Measurements from ENCODE around the gene S100A14. TPM values are rescaled to one million over a fixed set of nuclear protein-coding genes. Genes with fewer than 3 reads are reported as not detected.
A peak's percentile ranks its signal among the peaks of the same experiment; 100 is the strongest.

The S100A14 gene
- total and polyA plus RNA-seq, 2 of the 13 experiments (the other 11 are each of a cell fraction or from before 2014, with no cell fraction given) = 1.4 to 7.7 TPM

GRCh38 chr1:153658400-153659174, 42.5 kb upstream of the S100A14 start, which contains the start of gene SNAPIN (continued):
- TF ChIP-seq ZXDC (CRISPR knock-in tag; IDR thresholded peaks at IDR 0.05) (no peak), ZBTB38 (CRISPR knock-in tag; IDR thresholded peaks at IDR 0.05) (peak; percentile 80; the same call in 1 of the 2 replicates), ZNF749 (CRISPR knock-in tag; IDR thresholded peaks at IDR 0.05; ENCODE audit: borderline replicate concordance) (no peak), ZNF280B (CRISPR knock-in tag; IDR thresholded peaks at IDR 0.05; ENCODE audit: borderline replicate concordance) (peak; percentile 76; the same call in 1 of the 2 replicates), CCDC6 (CRISPR knock-in tag; IDR thresholded peaks at IDR 0.05) (no peak), HES4 (CRISPR knock-in tag; IDR thresholded peaks at IDR 0.05; ENCODE audit: borderline replicate concordance) (no peak), U2AF2 (IDR thresholded peaks at IDR 0.05; ENCODE audit: low read depth, low read length) (no peak), KDM4B (CRISPR knock-in tag; IDR thresholded peaks at IDR 0.05) (no peak; the same call in 1 of the 2 replicates), FOXA3 (CRISPR knock-in tag; IDR thresholded peaks at IDR 0.05) (no peak; the same call in none of the 2 replicates), RORA (CRISPR knock-in tag; IDR thresholded peaks at IDR 0.05) (no peak), ONECUT2 (CRISPR knock-in tag; IDR thresholded peaks at IDR 0.05) (no peak), ZMYM3 (CRISPR knock-in tag; IDR thresholded peaks at IDR 0.05) (no peak), HNF4G (IDR thresholded peaks at IDR 0.05; ENCODE audit: borderline replicate concordance, low read depth, low read length) (no peak), HNF4G (CRISPR knock-in tag; IDR thresholded peaks at IDR 0.05; ENCODE audit: borderline replicate concordance, low read depth) (no peak), ZNF75D (CRISPR knock-in tag; IDR thresholded peaks at IDR 0.05; ENCODE audit: borderline replicate concordance) (no peak), ZNF460 (CRISPR knock-in tag; IDR thresholded peaks at IDR 0.05; ENCODE audit: borderline replicate concordance) (no peak), ATRX (CRISPR knock-in tag; IDR thresholded peaks at IDR 0.05; ENCODE audit: borderline replicate concordance) (no peak), TBX2 (CRISPR knock-in tag; IDR thresholded peaks at IDR 0.05; ENCODE audit: borderline replicate concordance) (peak; percentile 71), ZNF501 (CRISPR knock-in tag; IDR thresholded peaks at IDR 0.05) (peak; percentile 58; the same call in 1 of the 2 replicates), ZNF577 (CRISPR knock-in tag; IDR thresholded peaks at IDR 0.05; ENCODE audit: borderline replicate concordance, low read depth) (no peak), HMGA1 (CRISPR knock-in tag; conservative IDR thresholded peaks at IDR 0.05) (no peak), ZNF740 (CRISPR knock-in tag; IDR thresholded peaks at IDR 0.05) (0 out of 2 replicates have a peak, but pooled peaks have one; percentile 23), IRF1 (CRISPR knock-in tag; IDR thresholded peaks at IDR 0.05; ENCODE audit: low read depth) (no peak), THYN1 (CRISPR knock-in tag; IDR thresholded peaks at IDR 0.05; ENCODE audit: borderline replicate concordance, low read depth) (no peak), ZNF121 (CRISPR knock-in tag; IDR thresholded peaks at IDR 0.05) (no peak)

Measured in HepG2 (cell line).